ENCODE measurements around the gene FOXC2. TPM values are rescaled to one million over a fixed set of nuclear protein-coding genes. Genes with fewer than 3 reads are reported as not detected.

Gene FOXC2
- polyA plus RNA-seq, 3 donors: not detected

DNA sequence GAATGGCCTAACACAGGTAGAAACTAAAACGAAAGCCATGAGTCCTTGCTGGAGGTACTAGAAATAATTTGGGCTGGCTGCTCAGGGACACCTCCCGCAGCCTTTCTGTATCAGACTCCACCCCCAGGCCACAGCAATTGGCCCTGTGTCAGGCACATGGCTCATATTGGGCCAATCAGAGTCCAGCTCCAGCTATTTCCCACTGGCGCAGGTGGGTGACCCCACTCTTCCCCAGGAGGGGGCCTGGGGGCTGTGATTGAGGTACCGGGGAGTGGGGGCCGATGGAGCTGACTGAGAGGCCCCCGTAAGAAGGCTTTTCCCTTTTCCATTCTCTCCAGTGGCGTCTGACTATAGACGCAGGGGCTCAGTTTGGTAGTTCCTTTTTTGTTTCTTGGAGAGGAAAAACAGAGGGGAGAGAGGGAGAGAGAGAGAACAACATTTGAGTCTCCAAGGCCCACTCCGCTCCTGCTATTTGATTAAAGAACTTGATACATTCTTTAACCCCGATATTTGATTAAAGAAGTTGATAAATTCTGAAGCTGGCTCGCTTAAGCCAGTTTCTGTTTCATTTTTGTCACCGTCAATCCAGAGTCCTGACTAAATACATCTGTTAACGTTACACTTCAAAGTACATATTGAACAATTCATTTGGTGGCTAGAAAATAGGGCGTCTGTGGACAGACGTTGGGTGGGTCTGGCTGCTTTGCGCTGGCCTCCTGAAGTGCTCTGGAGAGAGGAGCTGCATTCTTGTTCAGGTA, 38.0 kb downstream of the FOXC2 start:
- H3K27me3 Mint-ChIP-seq (ENCODE audit: low read depth in 3 of 3): peaks cover 0 to 19% (median 6%) of the 10 kb centered on the region in 3 donors
- H3K9me3 ChIP-seq (replicated peaks in 1 of 2; ENCODE audit: control insufficient read depth in 1 of 2, insufficient read depth in 1 of 2, low read length in 2 of 2): peaks cover 0 to 6% of the 10 kb centered on the region in 2 donors
- intact Hi-C loops (cut with micrococcal nuclease): no loop called here
- H3K27ac Mint-ChIP-seq: peak overlapping the region in 1 of 7 donors; percentile 17
- peak overlapping the region; percentile 76 to 84 for H3K4me3 Mint-ChIP-seq
- peak overlapping the region; percentile 62 for H3K9ac ChIP-seq (ENCODE audit: insufficient read depth, low read length, poor library complexity, severe bottlenecking)
- H4K20me1 ChIP-seq (ENCODE audit: insufficient read depth, low read length): no peaks in the 10 kb centered on the region
- DNase-seq: no peak
- no peak overlapping the region for H3K27ac ChIP-seq (ENCODE audit: low read depth in 1 of 2, low read length in 2 of 2)
- no peaks in the 10 kb centered on the region for H3K79me2 ChIP-seq (ENCODE audit: insufficient read depth, low read length)
- H3K4me2 ChIP-seq (replicated peaks; ENCODE audit: extremely low read depth, low read length, poor library complexity, severe bottlenecking): peak overlapping the region; percentile 73
- H2AFZ ChIP-seq (ENCODE audit: insufficient read depth, low read depth, low read length, poor library complexity, severe bottlenecking): peak overlapping the region; percentile 74
- TF ChIP-seq, protein P1, sequence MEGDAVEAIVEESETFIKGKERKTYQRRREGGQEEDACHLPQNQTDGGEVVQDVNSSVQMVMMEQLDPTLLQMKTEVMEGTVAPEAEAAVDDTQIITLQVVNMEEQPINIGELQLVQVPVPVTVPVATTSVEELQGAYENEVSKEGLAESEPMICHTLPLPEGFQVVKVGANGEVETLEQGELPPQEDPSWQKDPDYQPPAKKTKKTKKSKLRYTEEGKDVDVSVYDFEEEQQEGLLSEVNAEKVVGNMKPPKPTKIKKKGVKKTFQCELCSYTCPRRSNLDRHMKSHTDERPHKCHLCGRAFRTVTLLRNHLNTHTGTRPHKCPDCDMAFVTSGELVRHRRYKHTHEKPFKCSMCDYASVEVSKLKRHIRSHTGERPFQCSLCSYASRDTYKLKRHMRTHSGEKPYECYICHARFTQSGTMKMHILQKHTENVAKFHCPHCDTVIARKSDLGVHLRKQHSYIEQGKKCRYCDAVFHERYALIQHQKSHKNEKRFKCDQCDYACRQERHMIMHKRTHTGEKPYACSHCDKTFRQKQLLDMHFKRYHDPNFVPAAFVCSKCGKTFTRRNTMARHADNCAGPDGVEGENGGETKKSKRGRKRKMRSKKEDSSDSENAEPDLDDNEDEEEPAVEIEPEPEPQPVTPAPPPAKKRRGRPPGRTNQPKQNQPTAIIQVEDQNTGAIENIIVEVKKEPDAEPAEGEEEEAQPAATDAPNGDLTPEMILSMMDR (IDR thresholded peaks at IDR 0.05): no peak
- H3K4me3 ChIP-seq (replicated peaks in 1 of 3; ENCODE audit: low read depth in 2 of 3, low read length in 3 of 3): peak overlapping the region; percentile 38 to 72 (median 51)
- no peaks in the 10 kb centered on the region for H3K36me3 ChIP-seq (replicated peaks in 1 of 2; ENCODE audit: control insufficient read depth in 1 of 2, insufficient read depth in 2 of 2, low read length in 2 of 2)
- no peaks in the 10 kb centered on the region for H3K27me3 ChIP-seq (ENCODE audit: control insufficient read depth in 2 of 2, insufficient read depth in 2 of 2, low read length in 2 of 2)
- H3K4me1 Mint-ChIP-seq: peaks cover 9% of the 10 kb centered on the region
- 25% methylated on average over 3 of the region's 16 CpGs for WGBS (ENCODE audit: insufficient coverage)
- peaks cover 0 to 4% of the 10 kb centered on the region in 2 donors for H3K4me1 ChIP-seq (ENCODE audit: control insufficient read depth in 1 of 2, insufficient read depth in 2 of 2, low read length in 2 of 2)
- H3K36me3 Mint-ChIP-seq: no peaks in the 10 kb centered on the region
- H3K9me3 Mint-ChIP-seq: peaks cover 3 to 18% (median 14%) of the 10 kb centered on the region in 7 donors

DNA sequence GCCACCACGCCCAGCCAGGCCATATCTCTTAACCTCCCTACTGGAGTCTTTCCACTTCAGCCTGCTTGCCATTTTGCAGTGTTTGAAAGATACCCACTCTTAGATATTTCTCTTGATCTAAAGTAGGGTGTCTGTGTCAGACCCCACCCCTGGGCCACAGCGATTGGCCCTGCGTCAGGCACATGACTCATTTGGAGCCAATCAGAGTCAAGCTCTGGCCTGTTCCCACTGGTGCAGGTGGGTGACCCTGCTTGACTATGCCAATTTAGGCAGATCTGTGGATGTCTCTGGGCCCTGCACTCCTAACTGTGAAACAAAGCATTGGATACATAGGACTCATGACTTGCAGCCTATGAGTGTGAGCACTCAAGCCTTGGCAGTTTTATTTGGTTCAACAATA, 39.3 kb downstream of the FOXC2 start:
- no peak overlapping the region for H3K4me3 ChIP-seq (replicated peaks in 1 of 3; ENCODE audit: low read depth in 2 of 3, low read length in 3 of 3)
- Mint-ChIP-seq H3K27me3 (ENCODE audit: low read depth in 3 of 3) (peaks cover 0 to 16% (median 8%) of the 10 kb centered on the region in 3 donors), H3K4me1 (peaks cover 9% of the 10 kb centered on the region), H3K36me3 (no peaks in the 10 kb centered on the region), H3K4me3 (no peak overlapping the region), H3K9me3 (peaks cover 3 to 18% (median 14%) of the 10 kb centered on the region in 7 donors), H3K27ac (no peak overlapping the region)
- intact Hi-C loops (cut with micrococcal nuclease): no loop called here
- no peaks in the 10 kb centered on the region for H3K36me3 ChIP-seq (replicated peaks in 1 of 2; ENCODE audit: control insufficient read depth in 1 of 2, insufficient read depth in 2 of 2, low read length in 2 of 2)
- peaks cover 0 to 6% of the 10 kb centered on the region in 2 donors for H3K9me3 ChIP-seq (replicated peaks in 1 of 2; ENCODE audit: control insufficient read depth in 1 of 2, insufficient read depth in 1 of 2, low read length in 2 of 2)
- H3K9ac ChIP-seq (ENCODE audit: insufficient read depth, low read length, poor library complexity, severe bottlenecking): no peak overlapping the region
- no peaks in the 10 kb centered on the region for H3K27me3 ChIP-seq (ENCODE audit: control insufficient read depth in 2 of 2, insufficient read depth in 2 of 2, low read length in 2 of 2)
- TF ChIP-seq, protein P1 (IDR thresholded peaks at IDR 0.05): no peak
- H3K4me2 ChIP-seq (replicated peaks; ENCODE audit: extremely low read depth, low read length, poor library complexity, severe bottlenecking): no peak overlapping the region
- H3K27ac ChIP-seq (ENCODE audit: low read depth in 1 of 2, low read length in 2 of 2): no peak overlapping the region
- no peak for DNase-seq
- no peaks in the 10 kb centered on the region for H4K20me1 ChIP-seq (ENCODE audit: insufficient read depth, low read length)
- H3K4me1 ChIP-seq (ENCODE audit: control insufficient read depth in 1 of 2, insufficient read depth in 2 of 2, low read length in 2 of 2): peaks cover 0 to 4% of the 10 kb centered on the region in 2 donors
- H3K79me2 ChIP-seq (ENCODE audit: insufficient read depth, low read length): no peaks in the 10 kb centered on the region
- 100% methylated on average over 2 of the region's 3 CpGs for WGBS (ENCODE audit: insufficient coverage)
- H2AFZ ChIP-seq (ENCODE audit: insufficient read depth, low read depth, low read length, poor library complexity, severe bottlenecking): no peak overlapping the region

Data from CD14-positive monocyte (primary cell).